Kidney capillary endothelial cell (primary cell): ENCODE measurements around the gene BDP1.
"Not testable (repeated sequence)": the region's sequence is repeated elsewhere in the genome, so short reads cannot be mapped to it uniquely, and the experiment has no call there.

Experiments used
- DNase-seq: peaks from one replicate; pipeline ENCODE4 v3.0.0-alpha.2; 2018; ENCODE audit warnings: low spot score

The BDP1 gene

DNA sequence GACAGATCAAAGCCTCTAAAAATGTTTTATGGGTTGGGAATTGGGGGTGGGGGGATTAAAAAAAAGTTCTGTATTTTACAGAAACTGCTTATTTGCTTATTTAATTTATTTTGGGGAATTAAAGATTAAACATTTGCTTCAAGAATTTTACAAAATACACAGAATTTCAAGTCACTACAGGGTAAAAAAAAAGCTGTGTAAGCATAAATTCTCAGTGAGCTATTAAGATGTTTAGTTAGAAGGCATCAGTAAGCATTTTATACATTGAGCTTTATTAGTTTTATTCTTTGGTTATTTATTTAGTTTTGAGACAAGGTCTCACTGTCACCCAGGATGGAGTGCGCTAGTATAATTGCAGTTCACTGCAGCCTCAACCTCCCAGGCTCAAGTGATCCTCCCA, 5.2 kb downstream of the BDP1 start:
- no peak for DNase-seq

- DNase-seq = no peak
Measured at GRCh38 chr5:71461360-71461759, 5.9 kb downstream of the BDP1 start.

DNA sequence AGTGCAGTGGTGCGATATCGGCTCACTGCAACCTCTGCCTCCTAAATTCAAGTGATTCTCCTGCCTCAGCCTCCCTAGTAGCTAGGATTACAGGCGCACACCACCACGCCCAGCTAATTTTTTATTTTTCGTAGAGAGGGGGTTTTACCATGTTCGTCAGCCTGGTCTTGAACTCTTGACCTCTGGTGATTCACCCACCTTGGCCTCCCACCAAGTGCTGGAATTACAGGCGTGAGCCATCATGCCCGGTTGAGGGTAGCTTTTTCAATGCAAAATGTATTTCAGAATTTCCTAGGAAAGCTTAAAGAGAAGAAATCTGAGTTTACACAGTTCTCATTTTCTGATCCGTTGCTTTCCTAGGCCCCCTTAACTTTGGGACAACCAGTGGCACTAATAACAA, 15.7 kb downstream of the BDP1 start:
- DNase-seq = no peak

GRCh38 chr5:71475788-71476384, 20.4 kb downstream of the BDP1 start:
- peak; percentile 25 for DNase-seq

DNA sequence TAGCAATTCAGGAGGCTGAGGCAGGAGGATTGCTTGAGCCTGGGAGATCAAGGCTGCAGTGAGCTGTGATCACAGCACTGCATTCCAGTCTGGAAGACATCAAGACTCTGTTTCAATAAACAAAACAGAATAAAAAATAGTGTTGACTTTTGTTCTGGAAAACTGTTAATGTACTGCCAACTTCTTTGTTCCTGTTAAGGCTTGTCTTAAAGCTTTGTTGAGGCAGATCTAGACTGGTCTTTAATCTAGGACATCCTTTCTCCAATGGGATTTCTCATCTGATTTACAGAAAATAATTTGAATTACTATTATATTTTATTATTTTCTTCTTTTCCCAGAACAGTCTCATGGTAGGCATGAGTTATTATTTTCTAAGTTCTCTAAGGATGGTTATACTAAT, 26.0 kb downstream of the BDP1 start:
- no peak for DNase-seq

DNA sequence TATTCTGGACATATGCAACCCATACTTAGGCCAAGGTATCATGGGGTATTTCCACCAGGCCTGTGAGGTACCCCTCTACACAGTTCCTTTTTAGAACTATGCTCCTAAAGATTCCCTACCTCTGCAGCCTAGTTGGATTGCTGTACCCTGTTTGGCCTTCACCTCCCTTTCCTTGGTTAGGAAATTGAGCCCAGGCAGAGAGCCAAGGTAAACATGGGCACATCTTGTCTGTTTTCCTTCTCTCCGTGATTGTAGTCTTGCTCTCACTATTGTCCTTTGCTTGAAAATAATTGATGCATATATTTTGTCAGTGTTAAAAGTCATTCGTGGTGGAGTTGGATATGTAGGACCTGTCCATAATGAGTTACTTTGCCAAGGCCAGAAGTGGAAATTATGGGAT, 26.7 kb downstream of the BDP1 start:
- DNase-seq = no peak

- DNase-seq = peak; percentile 59
Measured at GRCh38 chr5:71483355-71483754, 27.9 kb downstream of the BDP1 start.

- DNase-seq = no peak
Measured at GRCh38 chr5:71492817-71493615, 37.6 kb downstream of the BDP1 start.

DNA sequence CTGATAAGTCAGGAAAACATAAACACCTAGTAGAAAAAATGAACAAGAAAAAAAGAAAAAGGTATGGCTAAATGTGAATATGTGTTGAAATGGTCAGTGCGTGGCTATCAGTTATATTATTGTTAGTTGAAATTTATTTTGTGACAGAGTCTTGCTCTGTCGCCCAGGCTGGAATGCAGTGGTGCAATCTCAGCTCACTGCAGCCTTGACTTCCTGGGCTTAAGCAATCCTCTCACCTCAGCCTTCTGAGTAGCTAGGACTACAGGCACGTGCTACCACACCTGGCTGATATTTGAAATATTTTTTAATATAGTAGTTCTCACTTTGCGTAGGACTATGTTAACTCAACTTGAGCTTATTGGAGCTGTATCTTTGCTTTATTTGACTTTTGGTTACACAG, 38.8 kb downstream of the BDP1 start:
- DNase-seq = not testable (repeated sequence)

- not testable (repeated sequence) for DNase-seq
Measured at GRCh38 chr5:71498756-71499155, 43.3 kb downstream of the BDP1 start.

- DNase-seq = no peak
Measured at GRCh38 chr5:71503536-71503935, 48.1 kb downstream of the BDP1 start.

- DNase-seq = no peak
Measured at GRCh38 chr5:71522151-71522550, 66.7 kb downstream of the BDP1 start.

- DNase-seq = not testable (repeated sequence)
Measured at GRCh38 chr5:71525611-71526010, 70.2 kb downstream of the BDP1 start.

DNA sequence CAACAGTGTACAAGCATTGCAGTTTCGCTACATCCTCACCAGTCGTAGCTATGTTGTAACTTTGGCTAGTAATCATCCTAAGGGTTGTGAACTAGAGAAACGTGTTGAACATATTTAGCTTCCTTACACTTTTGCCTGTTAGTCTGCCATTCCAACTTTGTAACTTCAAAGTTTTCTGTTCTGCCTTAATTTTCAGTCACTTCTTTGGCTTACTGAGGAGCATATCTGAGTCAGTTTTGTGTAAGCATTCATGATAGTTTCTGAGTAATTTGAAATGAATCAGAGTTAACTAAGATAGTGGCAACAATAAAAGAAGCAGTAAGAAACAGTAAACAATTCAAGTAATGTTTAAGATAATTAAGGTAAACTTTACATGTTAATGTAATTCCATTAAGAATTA, 72.8 kb downstream of the BDP1 start:
- DNase-seq = no peak

DNA sequence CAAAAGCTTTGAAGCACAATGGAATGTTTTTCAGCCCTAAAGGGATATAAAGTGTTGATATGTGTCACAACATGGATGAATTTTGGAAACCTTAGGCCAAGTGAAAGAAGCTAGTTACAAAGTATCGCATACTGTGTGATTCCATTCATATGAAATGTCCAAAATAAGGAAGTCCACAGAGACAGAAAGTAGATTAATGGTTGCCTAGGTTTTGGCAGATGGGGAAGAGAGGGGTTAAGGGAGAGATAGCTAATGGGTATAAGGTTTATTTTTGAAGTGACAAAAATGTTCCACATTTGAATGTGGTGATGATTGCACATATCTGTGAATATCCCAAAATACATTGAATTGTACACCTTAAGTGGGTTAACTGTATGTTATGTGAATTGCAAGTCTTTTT, 74.2 kb downstream of the BDP1 start:
- DNase-seq = no peak

DNA sequence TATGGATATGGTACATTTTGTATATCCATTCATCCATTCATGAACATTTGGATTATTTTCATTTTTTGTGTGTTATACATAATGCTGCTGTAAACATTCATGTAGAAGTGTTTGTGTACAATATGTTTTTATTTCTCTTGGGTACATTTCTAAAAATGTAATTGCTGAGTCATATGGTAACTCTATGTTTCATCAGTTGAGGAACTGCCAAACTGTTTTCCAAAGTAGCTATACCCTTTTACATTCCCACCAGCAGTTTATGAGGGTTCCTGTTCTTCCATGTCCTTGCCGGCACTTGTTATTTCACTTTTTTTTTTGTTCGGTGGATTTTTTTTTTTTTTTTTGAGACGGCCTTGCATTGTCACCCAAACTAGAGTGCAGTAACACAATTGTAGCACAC, 77.7 kb downstream of the BDP1 start:
- DNase-seq = no peak

DNA sequence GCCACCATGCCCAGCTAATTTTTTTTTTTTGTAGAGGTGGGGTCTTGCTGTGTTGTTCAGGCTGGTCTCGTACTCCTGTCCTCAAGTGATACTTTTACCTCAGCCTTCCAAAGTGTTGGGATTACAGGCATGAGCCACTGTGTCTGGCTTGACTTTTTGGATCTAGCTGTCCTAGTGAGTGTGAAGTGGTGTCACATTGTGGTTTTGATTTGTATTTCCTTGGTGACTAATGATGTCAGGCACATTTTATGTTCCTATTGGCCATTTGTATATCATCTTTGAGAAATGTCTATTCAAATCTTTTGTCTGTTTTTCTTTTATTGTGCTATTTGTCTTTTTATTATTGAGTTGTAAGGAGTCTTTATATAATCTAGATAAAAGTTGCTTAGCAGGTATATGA, 78.2 kb downstream of the BDP1 start:
- peak; percentile 22 for DNase-seq

- no peak for DNase-seq
Measured at GRCh38 chr5:71537687-71538086, 82.2 kb downstream of the BDP1 start.

GRCh38 chr5:71550885-71551284, 95.4 kb downstream of the BDP1 start:
- DNase-seq = not testable (repeated sequence)

DNA sequence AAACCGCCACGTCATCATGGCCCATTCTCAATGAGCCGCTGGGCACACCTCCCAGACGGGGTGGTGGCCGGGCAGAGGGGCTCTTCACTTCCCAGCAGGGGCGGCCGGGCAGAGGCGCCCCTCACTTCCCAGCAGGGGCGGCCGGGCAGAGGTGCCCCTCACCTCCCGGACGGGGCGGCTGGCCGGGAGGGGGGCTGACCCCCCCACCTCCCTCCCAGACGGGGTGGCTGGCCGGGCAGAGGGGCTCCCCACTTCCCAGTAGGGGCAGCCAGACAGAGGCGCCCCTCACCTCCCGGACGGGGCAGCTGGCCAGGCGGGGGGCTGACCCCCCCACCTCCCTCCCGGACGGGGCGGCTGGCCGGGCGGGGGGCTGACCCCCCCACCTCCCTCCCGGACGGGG, 96.1 kb downstream of the BDP1 start:
- not testable (repeated sequence) for DNase-seq

DNA sequence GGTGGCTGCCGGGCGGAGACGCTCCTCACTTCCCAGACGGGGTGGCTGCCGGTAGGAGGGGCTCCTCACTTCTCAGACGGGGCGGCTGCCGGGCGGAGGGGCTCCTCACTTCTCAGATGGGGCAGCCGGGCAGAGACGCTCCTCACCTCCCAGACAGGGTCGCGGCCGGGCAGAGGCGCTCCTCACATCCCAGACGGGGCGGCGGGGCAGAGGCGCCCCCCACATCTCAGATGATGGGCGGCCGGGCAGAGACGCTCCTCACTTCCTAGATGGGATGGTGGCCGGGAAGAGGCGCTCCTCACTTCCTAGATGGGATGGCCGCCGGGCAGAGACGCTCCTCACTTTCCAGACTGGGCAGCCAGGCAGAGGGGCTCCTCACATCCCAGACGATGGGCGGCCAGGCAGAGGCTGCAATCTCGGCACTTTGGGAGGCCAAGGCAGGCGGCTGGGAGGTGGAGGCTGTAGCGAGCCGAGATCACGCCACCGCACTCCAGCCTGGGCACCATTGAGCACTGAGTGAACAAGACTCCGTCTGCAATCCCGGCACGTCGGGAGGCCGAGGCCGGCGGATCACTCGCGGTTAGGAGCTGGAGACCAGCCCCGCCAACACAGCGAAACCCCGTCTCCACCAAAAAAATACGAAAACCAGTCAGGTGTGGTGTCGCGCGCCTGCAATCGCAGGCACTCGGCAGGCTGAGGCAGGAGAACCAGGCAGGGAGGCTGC, 96.7 kb downstream of the BDP1 start:
- DNase-seq = not testable (repeated sequence)

DNA sequence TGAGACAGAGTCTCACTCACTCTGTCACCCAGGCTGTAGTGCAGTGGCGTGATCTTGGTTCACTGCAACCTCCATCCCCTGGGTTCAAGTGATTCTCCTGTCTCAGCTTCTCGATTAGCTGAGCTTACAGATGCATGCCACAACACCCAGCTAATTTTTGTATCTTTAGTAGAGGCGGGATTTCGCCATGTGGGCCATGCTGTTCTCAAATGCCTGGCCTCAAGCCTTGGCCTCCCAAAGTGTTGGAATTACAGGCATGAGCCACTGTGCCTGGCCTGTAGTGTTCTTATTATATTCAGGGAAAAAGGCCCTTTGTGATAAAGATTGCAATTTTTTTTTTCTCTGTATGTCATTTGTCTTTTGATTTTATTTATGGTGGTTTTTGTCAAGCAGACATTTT, 107.7 kb downstream of the BDP1 start:
- DNase-seq = no peak

DNA sequence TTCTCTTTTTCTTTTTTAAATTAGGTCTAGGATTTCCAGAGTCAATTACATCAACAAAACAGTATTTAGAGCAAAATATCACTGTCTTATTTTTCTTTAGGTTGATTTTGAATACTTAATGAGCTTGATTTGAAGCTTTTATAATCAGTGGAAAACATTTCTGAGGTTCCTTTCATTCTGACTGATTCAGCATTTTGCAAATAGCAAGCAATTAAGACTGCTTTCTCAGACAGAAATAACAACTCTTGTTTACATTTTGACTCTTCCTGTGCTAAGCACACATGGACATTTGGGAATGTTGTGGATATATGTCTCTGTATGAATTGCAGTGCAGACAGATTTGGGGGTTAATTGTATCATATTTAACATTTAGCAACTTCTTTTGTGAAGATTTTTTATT, 109.4 kb downstream of the BDP1 start:
- DNase-seq = no peak
